HFFc6 (cell line): ENCODE measurements around the gene OSBPL2. TPM values are rescaled to one million over a fixed set of nuclear protein-coding genes. Genes with fewer than 3 reads are reported as not detected.

Source experiments
- DNase-seq: peaks from one replicate; pipeline ENCODE4 v3.0.0-alpha.2; 2018
- H3K27ac Mint-ChIP-seq: 2 replicates; pipeline ENCODE4 v1.8.0; 2020; ENCODE audit warnings: mild to moderate bottlenecking, mixed read lengths
- H3K27me3 Mint-ChIP-seq: 2 replicates; pipeline ENCODE4 v1.8.0; 2021; ENCODE audit warnings: mild to moderate bottlenecking, moderate library complexity, mixed read lengths; ENCODE audit not compliant: insufficient read depth
- H3K36me3 Mint-ChIP-seq: 2 replicates; pipeline ENCODE4 v1.8.0; 2021; ENCODE audit warnings: low read depth, mixed read lengths
- H3K4me1 Mint-ChIP-seq: 2 replicates; pipeline ENCODE4 v1.8.0; 2020; ENCODE audit warnings: low read depth, mixed read lengths
- H3K4me3 Mint-ChIP-seq: 2 replicates; pipeline ENCODE4 v1.8.0; 2020; ENCODE audit warnings: mild to moderate bottlenecking, moderate library complexity, mixed read lengths
- H3K9me3 Mint-ChIP-seq: 2 replicates; pipeline ENCODE4 v1.8.0; 2020; ENCODE audit warnings: mild to moderate bottlenecking, mixed read lengths
- CTCF ChIP-seq: fragments of 200-600 bp; sonication (generic); IDR thresholded peaks from 2 replicates; pipeline ENCODE4 v1.5.0; 2021; ENCODE audit warnings: antibody characterized with exemption, mild to moderate bottlenecking
- total RNA-seq, 6 experiments: library from RNA; stranded (reverse); fragmentation: NEBNext Ultra II Directional; extraction: Animal tissue kit (Norgen Biotek cat#: 25700); gene quantifications; 2 replicates in 1 of 6; 3 replicates in 5 of 6; pipeline ENCODE4 v1.2.3, GENCODE V29; 2021

Gene OSBPL2
- total RNA-seq, 6 experiments from 2014 or later = 32.2 to 37.6 (median 33.5) TPM

- H3K9me3 Mint-ChIP-seq = no peaks in the 10 kb centered on the region
- peaks cover 13% of the 10 kb centered on the region for H3K36me3 Mint-ChIP-seq
- H3K27ac Mint-ChIP-seq = no peak overlapping the region
- H3K4me1 Mint-ChIP-seq = no peaks in the 10 kb centered on the region
- no peak for DNase-seq
- no peak overlapping the region for H3K4me3 Mint-ChIP-seq
- no peak for TF ChIP-seq CTCF
- no peaks in the 10 kb centered on the region for H3K27me3 Mint-ChIP-seq
Observed at GRCh38 chr20:62282877-62283503, 44.7 kb downstream of the OSBPL2 start.

GRCh38 chr20:62284448-62284847 is 46.1 kb downstream of the OSBPL2 start:
- H3K27ac Mint-ChIP-seq = no peak overlapping the region
- H3K27me3 Mint-ChIP-seq = no peaks in the 10 kb centered on the region
- TF ChIP-seq CTCF = no peak
- no peaks in the 10 kb centered on the region for H3K9me3 Mint-ChIP-seq
- no peak overlapping the region for H3K4me3 Mint-ChIP-seq
- no peak for DNase-seq
- no peaks in the 10 kb centered on the region for H3K4me1 Mint-ChIP-seq
- peaks cover 13% of the 10 kb centered on the region for H3K36me3 Mint-ChIP-seq

- no peak for DNase-seq
- Mint-ChIP-seq H3K4me1 (no peaks in the 10 kb centered on the region), H3K9me3 (no peaks in the 10 kb centered on the region), H3K36me3 (peaks cover 13% of the 10 kb centered on the region), H3K27me3 (no peaks in the 10 kb centered on the region), H3K4me3 (no peak overlapping the region), H3K27ac (no peak overlapping the region)
- no peak for TF ChIP-seq CTCF
Observed at GRCh38 chr20:62285151-62285550, 46.8 kb downstream of the OSBPL2 start.

GRCh38 chr20:62285722-62286121 is 47.4 kb downstream of the OSBPL2 start:
- Mint-ChIP-seq H3K4me1 (no peaks in the 10 kb centered on the region), H3K36me3 (peaks cover 13% of the 10 kb centered on the region), H3K4me3 (no peak overlapping the region), H3K27me3 (no peaks in the 10 kb centered on the region), H3K27ac (no peak overlapping the region), H3K9me3 (no peaks in the 10 kb centered on the region)
- TF ChIP-seq CTCF = no peak
- DNase-seq = no peak

- Mint-ChIP-seq H3K27ac (no peak overlapping the region), H3K4me3 (no peak overlapping the region), H3K9me3 (no peaks in the 10 kb centered on the region), H3K4me1 (no peaks in the 10 kb centered on the region), H3K36me3 (peaks cover 13% of the 10 kb centered on the region), H3K27me3 (peaks cover 3% of the 10 kb centered on the region; the same call in 1 of the 2 replicates)
- no peak for TF ChIP-seq CTCF
- DNase-seq = no peak
Observed at GRCh38 chr20:62286493-62287064, 48.3 kb downstream of the OSBPL2 start.
